Ovary (tissue), 9 donors: ENCODE data around the gene GPD1. TPM values are rescaled to one million over a fixed set of nuclear protein-coding genes. Genes with fewer than 3 reads are reported as not detected.
A peak's percentile ranks its signal among the peaks of the same experiment; 100 is the strongest.

Source experiments
- DNase-seq, 5 donors: peaks; one replicate each; pipeline ENCODE4 v3.0.0-alpha.2; 2019 to 2020
- H3K27ac ChIP-seq, 2 donors: fragments of 200-600 bp; one replicate each; pipeline versions ENCODE4 v1.5.1 to v1.8.0; 2019 to 2022
- H3K27me3 ChIP-seq: fragments of 200-600 bp; one replicate; pipeline ENCODE4 v1.8.0; 2022
- H3K36me3 ChIP-seq: fragments of 200-600 bp; sonication (generic); one replicate; pipeline ENCODE4 v1.5.1; 2019
- H3K4me1 ChIP-seq: one replicate; pipeline ENCODE4 v1.8.1; 2013; ENCODE audit warnings: mild to moderate bottlenecking, moderate library complexity; ENCODE audit not compliant: insufficient read depth
- H3K4me3 ChIP-seq: fragments of 200-600 bp; sonication (generic); one replicate; pipeline ENCODE4 v1.5.1; 2017
- H3K9me3 ChIP-seq, 2 donors: fragments of 200-600 bp in 1 of 2; sonication (generic) in 1 of 2; one replicate each; pipeline versions ENCODE4 v1.5.1 to v1.8.1; 2013 to 2019; ENCODE audit warnings: mild to moderate bottlenecking in 1 of 2, moderate library complexity in 1 of 2
- EP300 ChIP-seq: sonication (generic); formaldehyde crosslinking; IDR thresholded peaks from one replicate; pipeline ENCODE4 v1.6.1; 2017; ENCODE audit warnings: antibody characterized with exemption
- POLR2A ChIP-seq: fragments of 450-650 bp; IDR thresholded peaks from one replicate; pipeline ENCODE4 v1.6.1; 2017; ENCODE audit warnings: antibody characterized with exemption, mild to moderate bottlenecking, moderate library complexity
- WGBS, 3 donors: extraction: QIAGEN DNeasy Blood & Tissue Kit in 1 of 3; methylation state at CpG; one replicate each; pipeline versions ENCODE4 v1.1.5 to v1.1.7; 2013 to 2017; 5-methylcytosine and 5-hydroxymethylcytosine counted together
- intact Hi-C, 4 donors: fragments of 100-400 bp; cut with DNase I; formaldehyde crosslinking; loops; one replicate each; pipeline versions ENCODE4 v1.11.0 to v1.15.1; 2022 to 2023
- polyA plus RNA-seq, 2 donors: library from polyadenylated mRNA; stranded (reverse); fragments of 200-250 nt in 1 of 2; fragments of 350-450 nt in 1 of 2; fragmentation: Illumina TruSeq in 1 of 2; extraction: RNeasy Lipid Tissue Mini Kit (QIAGEN cat#74804) in 1 of 2; gene quantifications; one replicate each; pipeline ENCODE4 v1.2.3, GENCODE V29; 2013 to 2014
- total RNA-seq, 7 donors: library from RNA; depleted of rRNA in 2 of 7; stranded (reverse); fragments of >200 nt in 2 of 7; fragmentation: NEBNext Ultra II Directional in 3 of 7; extraction: Animal tissue kit (Norgen Biotek cat#: 25700) in 3 of 7; gene quantifications; one replicate each; pipeline versions ENCODE4 v1.1.0 to v1.2.4, GENCODE V29; 2016 to 2023
- TF ChIP-seq, protein P1 (sequence below), 3 donors: fragments of 450-650 bp in 2 of 3; fragments of 200-600 bp in 1 of 3; IDR thresholded peaks; one replicate each; pipeline versions ENCODE4 v1.5.1 to v1.8.0; 2016 to 2022; ENCODE audit warnings: antibody characterized with exemption in 3 of 3, mild to moderate bottlenecking in 1 of 3
- donor health status: DM: no; HTN: no; CAD: no; lungs with moderate emphysema.
- donor health status: DM: no; HTN: no; CAD: no.
- donor health status: Bipolar disorder and iron deficiency.
- donor health status: DM: yes; HTN: yes; CAD: no.
- donor health status: DM: no; HTN: no; CAD: no.
- donor health status: DM: yes; HTN: yes; CAD: no.

Gene GPD1
- total and polyA plus RNA-seq, 9 donors = 0.10 to 9.4 (median 0.46) TPM

DNA sequence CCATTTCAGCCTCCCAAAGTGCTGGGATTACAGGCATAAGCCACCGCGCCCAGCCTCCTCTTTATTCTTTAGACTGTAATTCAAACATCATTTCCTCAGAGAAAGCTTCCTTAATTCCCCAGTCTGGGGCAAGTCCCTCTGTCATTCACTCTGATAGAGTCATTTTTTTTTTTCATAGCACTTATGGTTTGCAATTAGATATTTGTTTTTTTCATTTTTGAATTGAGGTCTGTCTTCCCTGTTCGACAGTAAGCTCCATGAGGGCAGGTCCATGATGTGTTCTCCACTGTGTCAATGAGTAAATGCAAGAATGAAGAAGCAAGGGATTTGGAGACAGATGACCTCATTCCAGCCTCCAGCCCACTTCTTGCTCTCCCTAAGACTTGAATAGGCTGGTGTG is 34.3 kb upstream of the GPD1 start:
- WGBS, 3 donors = 93 to 98% (median 94%) methylated on average over 3 of the region's 3 CpGs
- Histone ChIP-seq H3K4me3 (no peak overlapping the region), H3K4me1 (peaks cover 1% of the 10 kb centered on the region), H3K9me3 (no peaks in the 10 kb centered on the region), H3K27me3 (no peaks in the 10 kb centered on the region), H3K36me3 (no peaks in the 10 kb centered on the region), H3K27ac (no peak overlapping the region)
- DNase-seq = no peak
- intact Hi-C loops = loop anchor here in 3 of 4 donors (5.0 kb wide), 3 partner anchors 97 to 202 kb away; partner anchors contain the start of gene AQP6 (in 1 of the 3)
- no peak for TF ChIP-seq POLR2A
- TF ChIP-seq, protein P1, sequence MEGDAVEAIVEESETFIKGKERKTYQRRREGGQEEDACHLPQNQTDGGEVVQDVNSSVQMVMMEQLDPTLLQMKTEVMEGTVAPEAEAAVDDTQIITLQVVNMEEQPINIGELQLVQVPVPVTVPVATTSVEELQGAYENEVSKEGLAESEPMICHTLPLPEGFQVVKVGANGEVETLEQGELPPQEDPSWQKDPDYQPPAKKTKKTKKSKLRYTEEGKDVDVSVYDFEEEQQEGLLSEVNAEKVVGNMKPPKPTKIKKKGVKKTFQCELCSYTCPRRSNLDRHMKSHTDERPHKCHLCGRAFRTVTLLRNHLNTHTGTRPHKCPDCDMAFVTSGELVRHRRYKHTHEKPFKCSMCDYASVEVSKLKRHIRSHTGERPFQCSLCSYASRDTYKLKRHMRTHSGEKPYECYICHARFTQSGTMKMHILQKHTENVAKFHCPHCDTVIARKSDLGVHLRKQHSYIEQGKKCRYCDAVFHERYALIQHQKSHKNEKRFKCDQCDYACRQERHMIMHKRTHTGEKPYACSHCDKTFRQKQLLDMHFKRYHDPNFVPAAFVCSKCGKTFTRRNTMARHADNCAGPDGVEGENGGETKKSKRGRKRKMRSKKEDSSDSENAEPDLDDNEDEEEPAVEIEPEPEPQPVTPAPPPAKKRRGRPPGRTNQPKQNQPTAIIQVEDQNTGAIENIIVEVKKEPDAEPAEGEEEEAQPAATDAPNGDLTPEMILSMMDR (IDR thresholded peaks at IDR 0.05) = no peak
- no peak for TF ChIP-seq EP300

DNA sequence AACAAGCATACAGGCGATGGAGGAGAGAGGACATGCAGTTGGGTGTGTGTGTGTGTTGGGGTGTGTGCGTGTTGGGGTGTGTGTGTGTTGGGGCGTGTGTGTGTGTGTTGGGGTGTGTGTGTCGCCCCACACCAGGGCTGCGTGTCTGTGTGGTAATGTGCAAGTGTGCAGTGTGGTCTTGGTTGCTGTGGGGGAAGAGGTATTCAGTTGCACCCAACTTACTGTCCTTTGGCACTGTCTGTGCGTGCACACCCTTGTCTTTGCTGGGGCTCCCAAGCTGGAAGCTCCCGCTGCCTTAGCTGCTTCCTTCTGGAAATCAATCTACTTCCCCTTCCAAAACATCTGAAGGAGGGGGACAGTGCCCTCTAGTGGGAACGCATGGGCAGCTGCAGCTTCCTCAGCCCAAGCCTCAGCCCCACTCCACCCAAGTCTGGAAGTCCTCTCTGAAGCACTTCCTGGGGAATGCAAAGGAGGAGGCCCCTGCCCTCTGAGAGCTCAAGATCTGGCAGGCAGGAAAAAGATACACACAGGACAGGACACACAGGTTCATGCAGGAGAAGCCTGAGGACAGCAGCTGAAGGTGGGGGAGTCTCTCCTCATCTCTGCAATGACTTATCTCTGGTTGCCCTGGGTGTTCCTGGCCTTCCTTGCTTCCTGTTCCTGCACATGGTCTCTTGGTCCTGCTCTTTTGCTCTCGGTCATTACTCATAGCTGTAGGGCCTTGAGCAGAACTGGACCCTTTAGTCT is 33.3 kb upstream of the GPD1 start:
- TF ChIP-seq, protein P1 (IDR thresholded peaks at IDR 0.05) = peak; percentile 87 to 93 (median 88)
- TF ChIP-seq POLR2A = no peak

DNA sequence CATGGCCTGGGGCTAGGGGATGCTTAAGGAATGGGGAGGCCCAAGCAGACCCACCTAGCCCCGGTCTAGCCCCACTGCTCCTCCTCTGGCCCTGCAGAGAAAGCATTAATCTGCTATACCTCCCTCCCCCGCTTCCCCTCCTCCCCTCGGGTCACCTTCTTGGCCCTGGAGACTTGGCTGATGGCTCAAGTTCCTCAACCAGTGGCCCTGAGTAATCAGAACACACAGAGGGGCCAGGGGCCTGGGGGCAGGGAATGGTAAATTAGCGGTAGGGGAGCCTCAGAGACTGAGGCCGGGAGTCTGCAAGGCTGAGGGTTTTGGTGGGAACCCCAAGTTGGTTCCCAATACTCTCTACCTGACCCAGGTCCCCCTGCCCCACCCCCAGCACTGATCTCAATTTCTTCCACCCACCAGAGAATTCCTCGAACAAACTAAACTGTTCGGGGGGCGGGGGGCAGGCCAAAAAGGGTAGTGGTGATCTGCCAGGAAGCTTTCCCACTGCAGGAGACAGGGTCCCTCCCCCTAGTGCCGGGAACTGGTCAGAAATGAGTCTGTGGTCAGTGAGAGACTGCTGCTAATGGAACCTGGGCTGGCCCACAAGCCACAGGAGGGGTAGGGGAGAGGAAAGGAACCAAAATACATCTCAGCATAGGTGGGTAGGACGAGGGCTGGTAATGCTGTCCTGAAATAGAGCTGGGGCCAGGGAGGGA is 31.5 kb upstream of the GPD1 start:
- 67 to 73% (median 68%) methylated on average over 10 of the region's 10 CpGs for WGBS, 3 donors
- TF ChIP-seq, protein P1 (IDR thresholded peaks at IDR 0.05) = no peak
- TF ChIP-seq POLR2A (no peak), EP300 (no peak)
- intact Hi-C loops = loop anchor here (5.0 to 10.0 kb wide), 5 partner anchors 105 to 298 kb away; no protein-coding TSS in a partner anchor
- Histone ChIP-seq H3K27me3 (no peaks in the 10 kb centered on the region), H3K4me1 (no peaks in the 10 kb centered on the region), H3K36me3 (no peaks in the 10 kb centered on the region), H3K27ac (no peak overlapping the region), H3K4me3 (no peak overlapping the region), H3K9me3 (no peaks in the 10 kb centered on the region)
- DNase-seq = peak in 1 of 5 donors; percentile 26

More for the DNA sequence above, 33.3 kb upstream of the GPD1 start:
- no peaks in the 10 kb centered on the region for H3K27me3 ChIP-seq
- H3K9me3 ChIP-seq = no peaks in the 10 kb centered on the region
- H3K4me3 ChIP-seq = no peak overlapping the region
- H3K27ac ChIP-seq = no peak overlapping the region
- WGBS, 3 donors = 29 to 38% (median 34%) methylated on average over 9 of the region's 9 CpGs
- peak; percentile 78 to 85 (median 84) for DNase-seq
- intact Hi-C loops = loop anchor here (1.0 to 10.0 kb wide), 6 partner anchors 103 to 296 kb away; no protein-coding TSS in a partner anchor
- H3K4me1 ChIP-seq = peaks cover 1% of the 10 kb centered on the region
- H3K36me3 ChIP-seq = no peaks in the 10 kb centered on the region

DNA sequence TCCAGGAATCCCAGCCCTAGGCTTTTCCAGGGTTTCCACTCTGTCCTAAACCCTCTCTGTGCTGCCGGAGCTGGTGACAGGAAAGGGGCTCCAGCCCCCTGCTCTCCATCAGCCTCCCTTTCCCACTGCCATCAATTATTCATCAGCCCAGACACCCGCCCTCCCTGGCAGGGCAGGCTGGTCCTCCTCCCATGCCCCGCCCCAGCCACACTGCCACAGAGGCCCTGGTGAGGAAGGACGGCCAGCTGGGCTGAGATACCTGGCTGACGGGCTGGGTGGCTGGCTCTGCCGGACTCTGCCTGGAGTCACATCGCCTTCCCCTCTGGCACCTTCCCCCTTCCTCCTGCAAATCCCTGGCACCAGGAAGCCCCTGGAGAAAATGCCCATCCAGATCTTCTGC is 30.6 kb upstream of the GPD1 start:
- intact Hi-C loops = loop anchor here (5.0 to 10.0 kb wide), 5 partner anchors 104 to 298 kb away; no protein-coding TSS in a partner anchor
- peak in 1 of 5 donors; percentile 28 for DNase-seq
- TF ChIP-seq EP300 (no peak), POLR2A (no peak)
- TF ChIP-seq, protein P1 (IDR thresholded peaks at IDR 0.05) = no peak

More for the DNA sequence above, 30.6 kb upstream of the GPD1 start:
- no peak overlapping the region for H3K27ac ChIP-seq
- 90 to 97% (median 91%) methylated on average over 7 of the region's 7 CpGs for WGBS, 3 donors
- no peaks in the 10 kb centered on the region for H3K36me3 ChIP-seq
- no peaks in the 10 kb centered on the region for H3K27me3 ChIP-seq
- H3K4me1 ChIP-seq = no peaks in the 10 kb centered on the region
- no peaks in the 10 kb centered on the region for H3K9me3 ChIP-seq
- no peak overlapping the region for H3K4me3 ChIP-seq
